ENCODE results near the gene ORAI3.

Gene ORAI3

GRCh38 chr16:30947859-30948666, 805 bp upstream of the ORAI3 start:
- no peak for DNase-seq (ENCODE audit: low spot score)

DNA sequence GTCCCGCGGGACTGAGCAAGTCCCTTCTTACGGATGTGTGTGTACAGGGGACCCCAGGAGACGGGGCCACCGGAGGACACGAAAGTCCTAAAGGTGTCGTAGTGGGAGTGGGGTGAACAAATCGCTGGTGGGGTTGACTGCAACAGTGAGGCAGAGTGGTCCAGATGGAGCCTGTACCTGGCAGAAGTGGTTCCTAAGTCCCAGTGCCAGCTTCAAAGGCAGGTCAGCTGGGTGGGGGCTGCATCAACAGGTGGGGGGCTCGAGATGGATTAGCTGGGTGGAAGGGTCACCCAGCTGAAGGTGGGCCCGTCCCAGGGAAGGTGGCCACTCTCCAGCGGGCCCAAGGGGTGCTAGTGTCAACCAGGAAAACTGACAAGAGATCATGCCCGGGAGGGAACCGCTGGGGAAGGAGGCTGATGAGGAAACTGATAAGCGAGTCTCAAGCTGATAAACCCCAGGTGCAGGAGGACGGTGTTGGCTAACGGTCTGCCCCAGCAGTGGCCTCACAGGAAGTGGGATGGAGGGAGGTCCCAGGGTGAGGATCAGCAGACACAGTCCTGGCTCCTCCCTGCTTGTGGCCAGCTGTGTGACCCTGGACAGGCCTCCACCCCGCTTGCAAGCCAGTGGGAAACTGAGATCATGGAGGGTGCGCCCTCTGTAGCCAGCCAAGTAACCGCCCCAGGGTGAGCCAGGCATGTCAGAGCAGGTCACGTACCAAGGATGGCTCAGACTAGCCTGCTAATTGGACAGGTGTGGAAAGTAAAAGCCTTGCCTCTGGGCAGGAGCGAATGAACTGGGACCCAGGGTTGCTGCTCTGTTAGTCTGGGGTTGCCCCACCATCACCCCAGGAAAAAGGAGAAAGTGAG, 1.0 kb downstream of the ORAI3 start:
- DNase-seq (ENCODE audit: low spot score), result peak; percentile 79

DNA sequence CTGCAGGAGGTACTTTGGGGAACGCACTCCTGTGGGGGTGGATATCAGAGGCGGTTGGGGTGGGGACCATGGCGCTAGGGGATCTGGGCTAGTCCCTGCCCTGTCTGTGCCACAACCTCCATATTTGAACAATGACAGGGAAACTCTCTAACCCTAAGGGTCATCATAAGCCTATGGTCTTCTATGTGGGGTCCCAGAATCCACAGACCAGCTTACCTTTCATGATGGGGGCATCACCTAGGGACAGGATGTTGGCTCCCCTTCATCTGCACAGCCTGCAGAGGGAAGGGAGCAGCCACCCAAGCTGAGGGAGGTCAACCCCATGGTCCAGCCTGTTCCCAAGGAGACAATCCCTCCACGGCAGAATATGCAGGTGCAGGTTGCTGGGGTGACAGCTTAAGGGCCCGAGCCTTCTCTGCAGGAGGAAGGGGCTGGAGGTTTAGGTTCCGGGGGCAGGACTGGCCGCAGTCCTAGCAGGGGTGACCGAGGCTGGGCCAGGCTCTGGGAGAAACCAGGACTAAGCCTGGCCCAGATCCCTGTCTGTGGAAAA, 1.7 kb downstream of the ORAI3 start:
- no peak for DNase-seq (ENCODE audit: low spot score)

GRCh38 chr16:30951193-30951592, 2.3 kb downstream of the ORAI3 start:
- DNase-seq (ENCODE audit: low spot score), result no peak

DNA sequence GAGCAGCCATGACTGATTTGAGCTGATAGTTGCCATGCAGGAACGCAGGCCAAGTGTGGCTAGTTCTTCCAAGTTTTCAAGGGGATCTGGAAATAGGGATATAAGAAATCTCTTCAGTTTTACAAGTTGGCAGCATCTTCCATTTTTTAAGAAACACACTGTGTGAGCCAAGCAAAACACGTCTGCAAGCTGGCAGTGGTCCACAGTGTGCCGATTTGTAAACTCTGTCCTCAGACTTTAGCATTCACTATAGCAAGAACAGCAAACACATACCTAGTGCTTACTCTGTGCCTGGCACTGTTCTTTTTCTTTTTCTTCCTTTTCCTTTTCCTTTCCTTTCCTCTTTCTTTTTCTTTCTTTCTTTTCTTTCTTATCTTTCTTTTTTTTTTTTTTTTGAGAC, 2.9 kb downstream of the ORAI3 start:
- DNase-seq (ENCODE audit: low spot score), result no peak

DNA sequence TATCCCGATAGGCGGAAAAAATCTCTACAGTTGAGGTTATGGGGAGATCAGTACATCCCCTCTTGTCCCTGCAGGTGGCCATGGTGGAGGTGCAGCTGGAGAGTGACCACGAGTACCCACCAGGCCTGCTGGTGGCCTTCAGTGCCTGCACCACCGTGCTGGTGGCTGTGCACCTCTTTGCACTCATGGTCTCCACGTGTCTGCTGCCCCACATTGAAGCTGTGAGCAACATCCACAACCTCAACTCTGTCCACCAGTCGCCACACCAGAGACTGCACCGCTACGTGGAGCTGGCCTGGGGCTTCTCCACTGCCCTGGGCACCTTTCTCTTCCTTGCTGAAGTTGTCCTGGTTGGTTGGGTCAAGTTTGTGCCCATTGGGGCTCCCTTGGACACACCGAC, 4.2 kb downstream of the ORAI3 start:
- no peak for DNase-seq (ENCODE audit: low spot score)

GRCh38 chr16:30953511-30954124, 4.8 kb downstream of the ORAI3 start:
- DNase-seq (ENCODE audit: low spot score), result peak; percentile 23

DNA sequence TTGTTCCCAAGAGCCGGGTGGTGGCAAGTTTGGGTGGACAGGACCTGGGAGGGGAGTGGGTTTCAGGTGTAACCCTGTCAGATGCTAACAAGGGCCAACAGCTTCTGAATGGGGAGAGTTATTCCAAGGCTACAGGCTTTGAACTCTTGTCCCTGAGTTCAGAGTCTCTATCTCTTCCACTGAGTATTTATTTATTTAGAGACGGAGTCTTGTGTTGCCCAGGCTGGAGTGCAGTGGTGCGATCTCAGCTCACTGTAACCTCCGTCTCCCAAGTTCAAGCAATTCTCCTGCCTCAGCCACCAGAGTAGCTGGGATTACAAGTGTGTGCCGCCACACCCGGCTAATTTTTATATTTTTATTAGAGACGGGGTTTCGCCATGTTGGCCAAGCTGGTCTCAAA, 6.1 kb downstream of the ORAI3 start:
- no peak for DNase-seq (ENCODE audit: low spot score)

GRCh38 chr16:30956601-30957455, 8.0 kb downstream of the ORAI3 start:
- DNase-seq (ENCODE audit: low spot score), result peak; percentile 90

DNA sequence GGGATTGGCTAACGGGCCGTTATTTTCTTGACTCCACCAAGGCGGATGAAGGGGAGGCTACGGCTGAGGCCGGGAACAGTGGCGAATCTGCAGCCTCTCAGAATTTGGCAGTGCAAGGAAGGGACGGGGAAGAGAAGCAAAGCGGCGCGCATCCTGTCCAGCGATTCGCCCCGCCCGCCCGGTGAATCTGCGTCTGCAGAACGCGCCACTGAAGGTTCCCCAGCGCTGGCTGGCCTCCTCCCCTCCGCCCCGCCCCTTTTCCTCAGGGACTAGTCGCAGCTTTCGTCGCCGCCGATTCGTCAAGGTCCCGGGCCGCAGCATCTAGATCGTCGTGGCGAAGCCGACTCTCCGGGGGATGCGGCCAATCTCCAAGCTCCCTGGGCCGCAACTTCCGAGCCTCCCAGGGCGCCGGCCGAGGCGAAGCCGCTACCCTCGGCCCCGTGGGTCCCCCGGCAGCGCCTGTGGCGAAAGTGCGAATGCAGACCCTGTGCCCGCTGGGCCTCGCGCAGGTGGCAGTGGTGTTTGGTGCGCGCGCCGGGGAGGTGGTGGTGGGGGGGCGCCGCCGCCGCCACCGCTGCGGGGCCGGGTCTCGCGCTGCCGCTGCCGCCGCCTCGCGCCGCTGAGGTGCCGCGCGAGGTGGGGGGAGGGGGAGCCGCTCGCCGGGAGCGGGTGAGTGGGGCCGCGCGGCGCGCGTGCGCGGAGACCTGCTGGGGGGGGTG, 8.7 kb downstream of the ORAI3 start, which contains the start of gene SETD1A:
Gene SETD1A, plus strand, starts transcription at position 299 of the 719 bp plus-strand sequence. CDS start 978 bp downstream, outside the sequence.
- peak; percentile 93 for DNase-seq (ENCODE audit: low spot score)

DNA sequence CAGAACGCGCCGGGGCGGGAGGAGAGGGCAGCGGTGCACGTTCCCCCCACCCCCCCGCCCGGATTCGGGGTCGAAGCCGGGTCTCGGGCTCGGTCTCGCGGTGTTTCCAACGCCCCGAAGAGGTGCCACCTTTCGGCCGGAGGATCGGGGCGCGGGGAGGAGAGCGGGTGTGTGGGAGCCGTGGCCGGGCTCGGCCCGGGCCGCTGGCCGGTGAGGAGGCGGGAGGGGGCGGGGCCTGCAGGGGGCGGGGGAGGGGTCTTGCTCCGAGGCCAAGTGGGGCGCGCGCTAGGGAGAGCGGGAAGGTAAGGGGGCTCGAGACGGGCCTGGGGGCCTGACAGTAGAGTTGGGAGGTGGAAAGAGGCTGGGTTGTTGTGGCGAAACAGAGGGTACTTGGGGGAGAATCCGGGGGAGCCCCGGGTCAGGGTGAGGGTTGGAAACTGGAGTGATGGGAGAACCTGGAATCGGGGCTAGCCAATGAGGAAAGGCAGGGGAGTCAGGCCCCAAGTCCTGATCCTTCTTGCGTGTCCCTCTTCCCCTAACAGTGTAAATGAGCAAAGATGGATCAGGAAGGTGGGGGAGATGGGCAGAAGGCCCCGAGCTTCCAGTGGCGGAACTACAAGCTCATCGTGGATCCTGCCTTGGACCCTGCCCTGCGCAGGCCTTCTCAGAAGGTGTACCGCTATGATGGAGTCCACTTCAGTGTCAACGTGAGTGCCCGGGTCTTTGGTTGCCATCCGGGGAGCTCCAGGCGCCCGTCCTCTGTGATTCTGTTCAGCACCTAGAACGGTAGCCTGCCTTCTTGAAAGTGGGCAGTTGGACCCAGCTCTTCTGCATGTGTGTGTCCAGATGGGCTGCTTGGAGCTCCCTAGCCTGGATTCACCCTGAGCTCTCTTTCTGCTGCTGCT, 9.6 kb downstream of the ORAI3 start:
- peak; percentile 52 for DNase-seq (ENCODE audit: low spot score)

GRCh38 chr16:30961384-30961783, 12.5 kb downstream of the ORAI3 start:
- DNase-seq (ENCODE audit: low spot score), result no peak

DNA sequence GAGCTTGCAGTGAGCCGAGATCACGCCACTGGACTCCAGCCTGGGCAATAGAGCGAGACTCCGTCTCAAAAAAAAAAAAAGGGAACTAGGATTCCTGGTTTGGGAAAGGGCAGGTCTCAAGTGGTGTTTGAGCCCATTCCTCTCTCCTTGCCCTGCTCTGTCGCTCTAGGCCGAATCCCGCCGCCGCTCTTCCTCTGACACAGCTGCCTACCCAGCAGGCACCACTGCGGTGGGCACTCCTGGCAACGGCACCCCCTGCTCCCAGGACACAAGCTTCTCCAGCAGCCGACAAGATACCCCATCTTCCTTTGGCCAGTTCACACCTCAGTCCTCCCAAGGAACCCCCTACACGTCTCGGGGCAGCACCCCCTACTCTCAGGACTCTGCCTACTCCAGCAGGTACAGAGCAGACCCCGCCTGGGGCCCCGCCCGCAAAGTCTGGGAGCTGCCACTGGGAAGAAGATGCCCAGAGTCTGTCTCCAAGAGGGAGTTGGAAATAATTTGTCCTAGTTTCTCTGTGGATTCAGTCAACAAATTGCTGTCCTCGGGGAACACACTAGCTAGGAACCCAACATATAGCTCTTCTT, 15.2 kb downstream of the ORAI3 start:
- no peak for DNase-seq (ENCODE audit: low spot score)

DNA sequence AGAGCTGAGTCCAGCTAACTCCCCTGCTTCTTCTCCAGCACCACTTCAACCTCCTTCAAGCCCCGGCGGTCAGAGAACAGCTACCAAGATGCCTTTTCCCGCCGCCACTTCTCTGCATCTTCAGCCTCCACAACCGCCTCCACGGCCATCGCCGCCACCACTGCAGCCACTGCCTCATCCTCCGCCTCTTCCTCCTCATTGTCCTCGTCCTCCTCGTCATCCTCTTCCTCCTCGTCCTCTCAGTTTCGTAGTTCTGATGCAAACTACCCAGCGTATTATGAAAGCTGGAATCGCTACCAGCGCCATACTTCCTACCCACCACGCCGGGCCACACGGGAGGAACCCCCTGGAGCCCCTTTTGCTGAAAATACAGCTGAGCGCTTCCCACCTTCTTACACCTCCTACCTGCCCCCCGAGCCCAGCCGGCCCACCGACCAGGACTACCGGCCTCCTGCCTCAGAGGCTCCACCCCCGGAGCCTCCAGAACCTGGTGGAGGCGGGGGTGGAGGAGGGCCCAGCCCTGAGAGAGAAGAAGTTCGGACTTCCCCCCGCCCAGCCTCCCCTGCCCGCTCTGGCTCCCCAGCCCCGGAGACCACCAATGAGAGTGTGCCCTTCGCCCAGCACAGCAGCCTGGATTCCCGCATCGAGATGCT, 15.8 kb downstream of the ORAI3 start:
- DNase-seq (ENCODE audit: low spot score), result no peak

DNA sequence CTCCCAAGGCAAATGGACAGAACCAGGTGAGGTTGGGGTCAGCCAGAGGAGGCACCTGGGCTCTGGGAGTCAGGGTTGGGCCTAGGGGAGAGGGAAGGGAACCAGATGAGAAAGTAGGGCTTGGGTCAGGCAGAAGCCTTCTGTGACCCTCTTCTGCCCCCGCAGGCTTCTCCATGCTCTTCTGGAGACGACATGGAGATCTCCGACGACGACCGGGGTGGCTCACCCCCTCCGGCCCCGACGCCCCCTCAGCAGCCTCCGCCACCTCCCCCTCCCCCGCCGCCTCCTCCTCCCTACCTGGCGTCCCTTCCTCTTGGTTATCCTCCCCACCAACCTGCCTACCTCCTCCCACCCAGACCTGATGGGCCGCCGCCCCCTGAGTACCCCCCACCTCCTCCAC, 16.6 kb downstream of the ORAI3 start:
- DNase-seq (ENCODE audit: low spot score), result no peak

GRCh38 chr16:30966033-30966619, 17.3 kb downstream of the ORAI3 start:
- no peak for DNase-seq (ENCODE audit: low spot score)

- no peak for DNase-seq (ENCODE audit: low spot score)
Measured at GRCh38 chr16:30967795-30968194, 18.9 kb downstream of the ORAI3 start.

- no peak for DNase-seq (ENCODE audit: low spot score)
Measured at GRCh38 chr16:30969246-30969842, 20.5 kb downstream of the ORAI3 start.

Data from LoVo (cell line).